TTC549 (cell line): Measurements from ENCODE around the gene POP7.

ENCODE experiments used
- FAIRE-seq: peaks from 2 replicates; lab custom pipeline; 2012; peaks lifted over from hg19 to GRCh38; lab: Jason Lieb, UNC

POP7 gene

DNA sequence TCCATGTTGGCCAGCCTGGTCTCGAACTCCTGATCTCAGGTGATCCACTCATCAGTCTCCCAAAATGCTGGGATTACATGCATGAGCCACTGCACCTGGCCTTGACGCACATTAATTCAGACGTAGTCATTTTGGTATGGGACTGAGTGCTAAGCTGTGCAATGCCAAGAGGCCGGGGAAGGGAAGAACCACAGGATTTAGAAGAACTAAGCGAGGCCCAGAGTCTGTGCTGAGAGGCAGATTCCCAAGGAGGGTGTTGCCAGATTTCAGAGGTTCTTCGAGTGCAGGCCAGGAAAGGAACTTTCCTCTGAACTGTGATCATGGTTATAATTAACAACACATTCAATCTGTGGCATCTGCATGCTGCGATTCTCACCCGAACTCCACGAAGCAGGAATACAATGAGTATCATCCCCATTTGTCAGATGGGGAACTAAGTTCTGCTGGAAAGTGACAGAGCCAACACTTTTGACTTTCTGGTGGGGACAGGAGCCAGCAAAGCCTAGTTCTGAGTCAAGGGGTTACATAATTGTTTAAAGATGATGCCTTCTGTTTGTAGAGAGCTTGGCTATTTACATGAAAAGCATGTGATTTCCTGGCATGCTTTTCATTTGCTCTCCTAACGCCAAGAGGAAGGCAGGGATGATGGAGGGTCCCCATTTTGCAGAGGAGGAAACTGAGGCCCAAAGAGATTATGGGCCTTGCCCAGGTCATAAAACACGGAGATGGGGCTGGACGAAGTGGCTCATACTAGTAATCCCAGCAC is 21.3 kb downstream of the POP7 start:
- FAIRE-seq = no peak

DNA sequence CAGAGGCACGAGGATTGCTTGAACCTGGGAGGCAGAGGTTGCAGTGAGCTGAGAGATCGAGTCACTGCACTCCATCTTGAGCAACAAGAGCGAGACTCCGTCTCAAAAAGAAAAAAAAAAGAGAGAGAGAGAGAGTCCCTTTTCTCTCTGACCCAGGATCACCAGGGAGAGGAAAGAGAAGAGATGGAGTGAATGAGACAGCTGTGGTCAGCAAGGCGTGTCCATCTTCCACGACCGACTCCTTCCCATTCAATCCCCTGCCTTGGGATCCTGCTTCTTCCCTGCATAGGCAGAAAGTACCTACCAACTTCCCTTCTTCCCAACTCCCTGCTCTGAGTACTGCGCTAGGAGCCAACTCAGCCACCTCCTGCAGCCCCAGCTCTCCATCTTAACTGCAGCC is 22.3 kb downstream of the POP7 start:
- FAIRE-seq = no peak

DNA sequence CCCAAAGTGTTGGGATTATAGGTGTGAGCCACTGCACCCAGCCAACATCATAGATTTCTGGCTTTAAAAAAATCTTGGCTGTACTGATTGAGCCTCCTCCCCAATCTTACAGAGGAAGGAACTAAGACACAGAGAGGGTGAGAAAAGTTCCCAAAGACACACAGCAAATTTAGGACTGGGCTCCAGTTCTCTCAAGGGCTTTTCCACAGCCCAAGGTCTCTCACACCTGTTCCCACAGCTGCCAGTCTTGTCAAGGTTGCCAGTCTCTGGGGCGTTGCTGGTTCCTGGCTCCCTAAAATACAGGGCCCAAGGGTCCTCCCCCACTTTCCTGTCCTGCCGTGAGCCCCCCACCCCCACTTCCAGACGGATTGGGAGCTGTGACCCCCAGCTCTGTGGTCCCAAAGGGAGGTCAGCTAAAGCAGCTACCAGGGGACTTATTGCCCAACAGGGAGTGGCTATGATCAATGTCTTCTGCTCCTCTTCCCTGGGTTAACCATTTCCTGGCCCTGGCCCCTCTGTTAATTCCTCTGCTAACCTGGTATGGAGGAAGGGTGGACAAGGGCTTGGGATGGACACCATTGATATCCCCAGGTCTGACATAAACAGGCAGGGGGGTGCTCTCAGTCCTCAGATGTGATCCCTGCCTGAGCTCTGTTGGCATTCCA is 24.3 kb downstream of the POP7 start:
- no peak for FAIRE-seq

DNA sequence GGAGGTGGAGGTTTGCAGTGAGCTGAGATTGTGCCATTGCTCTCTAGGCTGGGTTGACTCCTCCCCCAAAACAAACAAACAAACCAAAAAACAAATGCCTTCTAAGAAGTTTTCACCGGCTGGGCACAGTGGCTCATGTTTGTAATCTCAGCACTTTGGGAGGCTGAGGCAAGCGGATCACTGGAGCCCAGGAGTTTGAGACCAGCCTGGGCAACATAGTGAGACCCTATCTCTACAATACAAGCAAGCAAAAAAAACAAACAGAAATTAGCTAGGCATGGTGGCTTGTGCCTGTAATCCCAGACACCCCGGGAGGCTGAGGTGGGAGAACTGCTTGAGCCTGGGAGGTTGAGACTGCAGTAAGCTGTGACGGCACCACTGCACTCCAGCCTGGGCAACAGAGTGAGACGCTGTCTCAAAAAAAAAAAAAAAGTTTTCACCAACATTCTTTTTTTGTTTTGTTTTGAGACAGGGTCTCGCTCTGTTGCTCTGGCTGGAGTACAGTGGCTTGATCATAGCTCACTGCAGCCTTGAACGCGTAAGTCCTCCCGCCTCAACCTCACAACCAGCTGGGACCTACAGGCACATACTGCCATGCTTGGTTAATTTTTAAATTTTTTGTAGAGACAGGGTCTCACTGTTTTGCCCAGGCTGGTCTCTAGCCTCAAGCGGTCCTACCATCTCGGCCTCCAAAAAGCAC is 26.2 kb downstream of the POP7 start:
- FAIRE-seq = no peak

DNA sequence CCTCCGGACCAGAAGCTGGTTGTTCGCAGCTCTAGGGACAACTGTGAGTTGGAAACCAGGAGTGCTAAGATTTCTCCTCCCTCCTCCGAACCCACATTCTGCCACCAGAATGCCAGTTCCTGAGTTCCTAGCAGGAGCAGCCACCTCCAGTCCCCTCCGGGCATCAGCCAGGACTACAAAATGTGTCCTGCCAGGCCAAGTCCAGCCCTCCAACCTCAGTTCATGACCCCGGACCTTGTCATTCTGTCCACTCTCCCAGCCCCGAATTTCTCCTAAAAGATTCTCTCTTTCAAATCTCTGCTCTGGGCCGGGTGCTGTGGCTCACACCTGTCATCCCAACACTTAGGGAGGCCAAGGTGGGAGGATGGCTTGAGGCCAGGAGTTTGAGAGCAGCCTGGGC is 29.8 kb downstream of the POP7 start:
- no peak for FAIRE-seq

DNA sequence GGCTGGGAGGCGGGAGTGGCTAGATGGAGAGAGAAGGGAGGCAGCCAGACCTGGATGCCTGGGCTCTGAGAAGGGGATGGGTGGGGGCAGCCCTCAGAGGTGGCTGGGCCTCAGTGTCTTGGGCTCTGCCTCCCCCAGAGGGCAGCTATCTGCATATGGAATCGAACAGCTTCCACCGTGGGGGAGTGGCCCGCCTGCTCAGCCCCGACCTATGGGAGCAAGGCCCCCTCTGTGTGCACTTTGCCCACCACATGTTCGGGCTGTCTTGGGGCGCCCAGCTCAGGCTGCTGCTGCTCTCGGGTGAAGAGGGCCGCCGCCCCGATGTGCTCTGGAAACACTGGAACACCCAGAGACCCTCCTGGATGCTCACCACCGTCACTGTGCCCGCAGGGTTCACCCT is 30.8 kb downstream of the POP7 start:
- FAIRE-seq = no peak

DNA sequence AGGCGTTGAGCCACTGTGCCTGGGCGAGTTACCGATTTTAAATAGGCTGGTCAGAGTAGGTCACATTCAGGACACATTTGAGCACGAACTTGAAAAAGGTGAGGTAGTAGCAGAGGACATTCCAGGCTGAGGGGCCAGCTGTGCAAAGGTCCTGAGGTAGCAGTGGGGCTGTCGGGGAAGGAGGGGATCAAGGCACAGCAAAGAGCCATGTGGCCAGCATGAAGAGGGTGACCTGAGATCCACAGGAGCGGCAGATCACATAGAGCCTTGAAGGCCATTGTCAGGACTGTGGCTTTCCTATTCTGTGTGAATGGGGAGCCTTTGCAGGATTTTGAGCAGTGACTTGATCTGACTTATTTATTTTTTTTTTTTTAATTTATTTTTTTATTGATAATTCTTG is 34.0 kb downstream of the POP7 start:
- FAIRE-seq = no peak

DNA sequence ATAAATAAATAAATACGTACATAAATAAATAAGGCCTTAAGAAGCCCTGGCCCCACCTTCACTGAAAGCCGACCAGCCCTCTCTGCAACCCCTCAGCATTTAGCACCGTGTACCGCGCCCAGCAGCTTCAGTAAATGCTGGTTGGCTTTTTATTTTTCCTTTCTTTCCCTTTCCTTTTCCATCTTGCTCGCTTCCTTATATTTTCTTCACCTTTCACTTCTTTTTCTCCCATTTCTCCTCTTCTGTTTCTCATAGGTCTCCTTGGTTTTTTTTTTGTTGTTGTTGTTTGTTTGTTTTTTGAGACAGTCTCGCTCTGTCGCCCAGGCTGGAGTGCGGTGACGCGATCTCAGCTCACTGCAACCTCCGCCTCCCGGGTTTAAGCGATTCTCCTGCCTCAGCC is 38.7 kb downstream of the POP7 start:
- FAIRE-seq = no peak

DNA sequence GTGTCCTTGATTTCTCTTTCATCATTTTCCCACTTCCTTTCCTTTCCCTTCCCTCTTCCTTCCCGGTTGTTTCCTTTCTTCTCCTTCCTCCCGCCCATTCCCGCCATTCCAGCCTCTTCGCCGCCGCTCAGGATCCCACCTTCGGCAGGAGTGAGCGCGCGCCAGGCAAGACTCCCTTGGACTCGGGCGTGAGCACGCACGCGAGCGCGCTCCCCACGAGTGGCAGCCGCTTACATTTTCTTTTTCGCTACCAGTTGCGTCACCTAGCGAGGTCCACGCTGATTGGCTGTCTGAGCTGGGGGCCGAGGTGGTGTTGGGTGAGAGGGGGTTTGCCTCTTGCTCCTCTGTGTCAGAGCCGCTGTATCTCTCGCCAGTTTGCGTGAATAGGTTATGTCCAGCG is 39.3 kb downstream of the POP7 start:
- FAIRE-seq = no peak

DNA sequence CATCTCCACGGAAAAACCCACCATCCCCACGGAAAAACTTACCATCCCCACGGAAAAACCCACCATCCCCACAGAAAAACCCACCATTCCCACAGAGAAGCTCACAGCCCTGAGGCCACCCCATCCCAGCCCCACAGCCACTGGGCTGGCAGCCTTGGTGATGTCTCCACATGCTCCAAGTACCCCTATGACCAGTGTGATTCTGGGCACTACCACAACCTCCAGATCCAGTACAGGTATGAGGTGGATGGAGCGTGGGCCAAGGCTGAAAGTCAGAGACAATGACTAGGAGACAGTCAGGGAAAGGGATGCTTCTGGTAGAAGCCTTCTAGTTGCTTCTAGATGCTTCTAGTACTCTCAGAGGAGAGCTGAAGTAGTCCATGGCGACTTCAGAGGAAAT is 47.1 kb downstream of the POP7 start:
- FAIRE-seq = no peak

DNA sequence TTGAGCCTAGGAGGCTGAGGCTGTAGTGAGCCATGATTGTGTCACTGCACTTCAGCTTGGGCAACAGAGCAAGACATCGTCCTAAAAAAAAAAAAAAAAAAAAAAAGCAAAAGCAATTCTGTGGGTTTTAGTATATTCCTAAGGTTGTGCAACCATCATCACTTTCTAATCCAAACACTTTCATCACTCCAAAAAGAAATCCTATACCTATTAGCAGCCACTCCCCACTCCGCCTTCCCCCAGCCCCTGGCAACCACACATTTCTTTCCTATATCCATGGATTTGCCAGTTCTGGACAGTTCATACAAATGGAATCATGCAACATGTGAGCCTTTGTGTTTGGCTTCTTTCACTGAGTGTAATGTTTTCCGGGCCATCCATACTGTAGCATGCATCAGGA is 47.8 kb downstream of the POP7 start:
- no peak for FAIRE-seq
